ENCODE measurements around the gene SERPINB4. TPM values are rescaled to one million over a fixed set of nuclear protein-coding genes. Genes with fewer than 3 reads are reported as not detected.

Gene SERPINB4
- total RNA-seq, 5 donors from 2014 or later (not counting 1 experiment from before 2014, with no cell fraction given) = not detected

DNA sequence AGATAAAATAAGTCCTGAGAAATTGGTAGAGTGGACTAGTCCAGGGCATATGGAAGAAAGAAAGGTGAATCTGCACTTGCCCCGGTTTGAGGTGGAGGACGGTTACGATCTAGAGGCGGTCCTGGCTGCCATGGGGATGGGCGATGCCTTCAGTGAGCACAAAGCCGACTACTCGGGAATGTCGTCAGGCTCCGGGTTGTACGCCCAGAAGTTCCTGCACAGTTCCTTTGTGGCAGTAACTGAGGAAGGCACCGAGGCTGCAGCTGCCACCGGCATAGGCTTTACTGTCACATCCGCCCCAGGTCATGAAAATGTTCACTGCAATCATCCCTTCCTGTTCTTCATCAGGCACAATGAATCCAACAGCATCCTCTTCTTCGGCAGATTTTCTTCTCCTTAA lies 47.1 kb downstream of the SERPINB4 start:
- Histone ChIP-seq H3K4me3 (ENCODE audit: control insufficient read depth in 1 of 2, extremely low read depth in 1 of 2, low read length in 1 of 2) (no peak overlapping the region), H3K4me1 (ENCODE audit: control insufficient read depth in 1 of 2, extremely low read depth in 1 of 2, insufficient read depth in 2 of 2, low read length in 2 of 2) (no peaks in the 10 kb centered on the region), H3K36me3 (ENCODE audit: control insufficient read depth in 2 of 2, extremely low read depth in 1 of 2, insufficient read depth in 1 of 2, low read length in 1 of 2) (no peaks in the 10 kb centered on the region), H3K9me3 (no peaks in the 10 kb centered on the region), H3K27me3 (replicated peaks in 1 of 2; ENCODE audit: control insufficient read depth in 2 of 2, extremely low read depth in 1 of 2, insufficient read depth in 2 of 2, low read length in 1 of 2) (no peaks in the 10 kb centered on the region), H3K27ac (ENCODE audit: low read length) (no peak overlapping the region)
- Mint-ChIP-seq H3K27me3 (peaks cover 3% of the 10 kb centered on the region in 2 donors), H3K4me3 (no peak overlapping the region), H3K4me1 (no peaks in the 10 kb centered on the region), H3K27ac (no peak overlapping the region), H3K9me3 (no peaks in the 10 kb centered on the region), H3K36me3 (no peaks in the 10 kb centered on the region)
- CTCF ChIA-PET = no interaction called here
- 79% methylated on average over 13 of the region's 14 CpGs for WGBS (ENCODE audit: insufficient coverage)
- POLR2A ChIA-PET = no interaction called here
- DNase-seq = no peak
- no peak for ATAC-seq (replicated peaks in 1 of 4)

GRCh38 chr18:63592471-63592870 lies 51.6 kb downstream of the SERPINB4 start:
- no peaks in the 10 kb centered on the region for H3K9me3 ChIP-seq
- Mint-ChIP-seq H3K4me1 (no peaks in the 10 kb centered on the region), H3K36me3 (no peaks in the 10 kb centered on the region), H3K27me3 (peaks cover 4 to 6% of the 10 kb centered on the region in 2 donors), H3K9me3 (no peaks in the 10 kb centered on the region), H3K27ac (no peak overlapping the region), H3K4me3 (no peak overlapping the region)
- H3K27me3 ChIP-seq (replicated peaks in 1 of 2; ENCODE audit: control insufficient read depth in 2 of 2, extremely low read depth in 1 of 2, insufficient read depth in 2 of 2, low read length in 1 of 2) = no peaks in the 10 kb centered on the region
- no peak overlapping the region for H3K27ac ChIP-seq (ENCODE audit: low read length)
- H3K4me1 ChIP-seq (ENCODE audit: control insufficient read depth in 1 of 2, extremely low read depth in 1 of 2, insufficient read depth in 2 of 2, low read length in 2 of 2) = no peaks in the 10 kb centered on the region
- 33% methylated on average over 1 of the region's 1 CpG for WGBS (ENCODE audit: insufficient coverage)
- ATAC-seq (replicated peaks in 1 of 4) = no peak
- ChIA-PET POLR2A (no interaction called here), CTCF (no interaction called here)
- no peak overlapping the region for H3K4me3 ChIP-seq (ENCODE audit: control insufficient read depth in 1 of 2, extremely low read depth in 1 of 2, low read length in 1 of 2)
- no peak for DNase-seq
- H3K36me3 ChIP-seq (ENCODE audit: control insufficient read depth in 2 of 2, extremely low read depth in 1 of 2, insufficient read depth in 1 of 2, low read length in 1 of 2) = no peaks in the 10 kb centered on the region

DNA sequence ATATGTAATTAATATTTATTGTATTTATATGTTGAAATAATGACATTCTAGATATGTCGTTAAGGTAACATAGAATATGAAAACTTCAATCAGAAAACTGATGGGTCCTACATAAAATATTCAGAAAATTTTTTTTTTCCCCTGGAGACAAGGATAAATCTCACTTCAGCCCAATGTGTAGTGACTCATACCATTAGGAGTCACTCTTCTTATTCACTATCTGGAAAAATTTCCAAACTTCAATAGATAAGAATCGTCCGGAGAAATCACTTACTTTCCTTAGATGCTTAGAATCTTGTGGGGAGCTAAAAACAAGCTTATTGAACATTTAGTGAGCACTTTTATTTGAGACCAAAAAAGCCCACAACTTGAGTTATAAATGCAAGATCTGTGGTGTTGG lies 52.3 kb downstream of the SERPINB4 start:
- POLR2A ChIA-PET = no interaction called here
- DNase-seq = no peak
- ATAC-seq (replicated peaks in 1 of 4) = no peak

DNA sequence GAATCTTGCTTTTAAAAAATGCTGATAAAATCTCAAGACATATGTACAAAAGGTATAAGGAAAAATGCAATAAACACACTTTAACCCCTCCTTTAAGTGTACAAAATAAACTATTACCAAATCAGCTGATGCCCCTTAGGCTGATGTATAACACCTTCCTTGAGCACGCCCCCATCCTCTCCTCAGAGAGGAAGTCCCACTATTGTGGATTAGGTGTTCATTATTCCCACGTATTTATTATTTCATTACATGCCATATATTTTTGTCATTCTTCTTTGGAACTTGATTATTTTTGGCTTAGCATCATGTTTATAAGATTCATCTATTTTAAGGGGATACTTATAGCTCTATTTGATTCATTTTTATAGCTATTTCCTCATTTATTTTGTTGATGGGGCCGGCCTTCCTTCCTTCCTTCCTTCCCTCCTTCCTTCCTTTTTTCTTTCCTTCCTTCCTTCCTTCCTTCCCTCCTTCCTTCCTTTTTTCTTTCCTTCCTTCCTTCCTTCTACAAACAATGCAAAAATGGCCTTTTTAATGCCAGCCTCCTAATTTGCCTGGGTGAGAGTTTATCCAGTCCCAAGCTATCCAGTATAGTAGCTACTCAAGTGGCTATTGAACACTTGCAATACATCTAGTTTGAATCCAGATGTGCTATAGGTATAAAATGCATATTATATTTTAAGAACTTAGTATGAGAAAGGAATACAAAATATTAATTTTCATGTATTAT lies 52.9 kb downstream of the SERPINB4 start:
- no peak overlapping the region for H3K27ac ChIP-seq (ENCODE audit: low read length)
- CTCF ChIA-PET = interaction anchor here in 1 of 2 donors (0.6 kb wide), 1 partner anchor 34 kb away, joined by 3 read pairs; no protein-coding TSS in a partner anchor
- ATAC-seq (replicated peaks in 1 of 4) = no peak

More for the DNA sequence above, 52.3 kb downstream of the SERPINB4 start:
- Mint-ChIP-seq H3K4me3 (no peak overlapping the region), H3K27ac (no peak overlapping the region), H3K9me3 (no peaks in the 10 kb centered on the region), H3K4me1 (no peaks in the 10 kb centered on the region), H3K36me3 (no peaks in the 10 kb centered on the region), H3K27me3 (peaks cover 4 to 6% of the 10 kb centered on the region in 2 donors)
- Histone ChIP-seq H3K4me3 (ENCODE audit: control insufficient read depth in 1 of 2, extremely low read depth in 1 of 2, low read length in 1 of 2) (no peak overlapping the region), H3K36me3 (ENCODE audit: control insufficient read depth in 2 of 2, extremely low read depth in 1 of 2, insufficient read depth in 1 of 2, low read length in 1 of 2) (no peaks in the 10 kb centered on the region), H3K27ac (ENCODE audit: low read length) (no peak overlapping the region), H3K27me3 (replicated peaks in 1 of 2; ENCODE audit: control insufficient read depth in 2 of 2, extremely low read depth in 1 of 2, insufficient read depth in 2 of 2, low read length in 1 of 2) (no peaks in the 10 kb centered on the region), H3K4me1 (ENCODE audit: control insufficient read depth in 1 of 2, extremely low read depth in 1 of 2, insufficient read depth in 2 of 2, low read length in 2 of 2) (no peaks in the 10 kb centered on the region), H3K9me3 (no peaks in the 10 kb centered on the region)
- CTCF ChIA-PET = no interaction called here
- WGBS (ENCODE audit: insufficient coverage) = no CpG with 5 or more reads among the region's 3 CpGs

GRCh38 chr18:63590373-63590772 lies 53.7 kb downstream of the SERPINB4 start:
- no peaks in the 10 kb centered on the region for H3K36me3 Mint-ChIP-seq
- no peaks in the 10 kb centered on the region for H3K4me1 ChIP-seq (ENCODE audit: control insufficient read depth in 1 of 2, extremely low read depth in 1 of 2, insufficient read depth in 2 of 2, low read length in 2 of 2)
- H3K27me3 ChIP-seq (replicated peaks in 1 of 2; ENCODE audit: control insufficient read depth in 2 of 2, extremely low read depth in 1 of 2, insufficient read depth in 2 of 2, low read length in 1 of 2) = peaks cover 0 to 2% of the 10 kb centered on the region in 2 experiments
- H3K27ac ChIP-seq (ENCODE audit: low read length) = no peak overlapping the region
- H3K9me3 ChIP-seq = no peaks in the 10 kb centered on the region
- no peaks in the 10 kb centered on the region for H3K4me1 Mint-ChIP-seq
- CTCF ChIA-PET = no interaction called here
- H3K4me3 Mint-ChIP-seq = no peak overlapping the region
- DNase-seq (no peak), ATAC-seq (replicated peaks in 1 of 4) (no peak)
- peaks cover 6 to 11% of the 10 kb centered on the region in 2 donors for H3K27me3 Mint-ChIP-seq
- WGBS (ENCODE audit: insufficient coverage) = 86% methylated on average over 1 of the region's 2 CpGs
- no peaks in the 10 kb centered on the region for H3K9me3 Mint-ChIP-seq
- H3K27ac Mint-ChIP-seq = no peak overlapping the region
- H3K36me3 ChIP-seq (ENCODE audit: control insufficient read depth in 2 of 2, extremely low read depth in 1 of 2, insufficient read depth in 1 of 2, low read length in 1 of 2) = no peaks in the 10 kb centered on the region
- POLR2A ChIA-PET = no interaction called here
- no peak overlapping the region for H3K4me3 ChIP-seq (ENCODE audit: control insufficient read depth in 1 of 2, extremely low read depth in 1 of 2, low read length in 1 of 2)

More for the DNA sequence above, 52.9 kb downstream of the SERPINB4 start:
- Mint-ChIP-seq H3K27ac (no peak overlapping the region), H3K9me3 (no peaks in the 10 kb centered on the region), H3K4me1 (no peaks in the 10 kb centered on the region), H3K36me3 (no peaks in the 10 kb centered on the region), H3K27me3 (peaks cover 4 to 6% of the 10 kb centered on the region in 2 donors), H3K4me3 (no peak overlapping the region)
- no CpG with 5 or more reads among the region's 3 CpGs for WGBS (ENCODE audit: insufficient coverage)
- Histone ChIP-seq H3K4me1 (ENCODE audit: control insufficient read depth in 1 of 2, extremely low read depth in 1 of 2, insufficient read depth in 2 of 2, low read length in 2 of 2) (no peaks in the 10 kb centered on the region), H3K36me3 (ENCODE audit: control insufficient read depth in 2 of 2, extremely low read depth in 1 of 2, insufficient read depth in 1 of 2, low read length in 1 of 2) (no peaks in the 10 kb centered on the region), H3K27me3 (replicated peaks in 1 of 2; ENCODE audit: control insufficient read depth in 2 of 2, extremely low read depth in 1 of 2, insufficient read depth in 2 of 2, low read length in 1 of 2) (no peaks in the 10 kb centered on the region), H3K4me3 (ENCODE audit: control insufficient read depth in 1 of 2, extremely low read depth in 1 of 2, low read length in 1 of 2) (no peak overlapping the region), H3K9me3 (no peaks in the 10 kb centered on the region)
- DNase-seq = no peak
- POLR2A ChIA-PET = no interaction called here

- ATAC-seq (replicated peaks in 1 of 4) = no peak
- ChIA-PET CTCF (interaction anchor here in 1 of 2 donors (0.6 kb wide), 1 partner anchor 11 kb away, joined by 3 read pairs; no protein-coding TSS in a partner anchor), POLR2A (no interaction called here)
- DNase-seq = no peak
- H3K27me3 Mint-ChIP-seq = peaks cover 6 to 15% of the 10 kb centered on the region in 2 donors
- no peaks in the 10 kb centered on the region for H3K9me3 ChIP-seq
- H3K27ac ChIP-seq (ENCODE audit: low read length) = no peak overlapping the region
- H3K4me3 ChIP-seq (ENCODE audit: control insufficient read depth in 1 of 2, extremely low read depth in 1 of 2, low read length in 1 of 2) = no peak overlapping the region
- no peaks in the 10 kb centered on the region for H3K4me1 Mint-ChIP-seq
- no peaks in the 10 kb centered on the region for H3K36me3 Mint-ChIP-seq
- no peaks in the 10 kb centered on the region for H3K36me3 ChIP-seq (ENCODE audit: control insufficient read depth in 2 of 2, extremely low read depth in 1 of 2, insufficient read depth in 1 of 2, low read length in 1 of 2)
- no peak overlapping the region for H3K27ac Mint-ChIP-seq
- peaks cover 0 to 8% of the 10 kb centered on the region in 2 experiments for H3K27me3 ChIP-seq (replicated peaks in 1 of 2; ENCODE audit: control insufficient read depth in 2 of 2, extremely low read depth in 1 of 2, insufficient read depth in 2 of 2, low read length in 1 of 2)
- H3K4me3 Mint-ChIP-seq = no peak overlapping the region
- no peaks in the 10 kb centered on the region for H3K9me3 Mint-ChIP-seq
- H3K4me1 ChIP-seq (ENCODE audit: control insufficient read depth in 1 of 2, extremely low read depth in 1 of 2, insufficient read depth in 2 of 2, low read length in 2 of 2) = no peaks in the 10 kb centered on the region
- WGBS (ENCODE audit: insufficient coverage) = 82% methylated on average over 2 of the region's 5 CpGs
These were observed 55.1 kb downstream of the SERPINB4 start for GRCh38 chr18:63588909-63589308.

Data from T-cell (primary cell).